GM12874 (cell line): ENCODE data around the gene GGACT.

Experiments
- TF ChIP-seq, protein P1 (sequence below): IDR thresholded peaks from 2 replicates; pipeline ENCODE4 v1.5.1; 2011; ENCODE audit warnings: low read depth, mild to moderate bottlenecking, control low read depth, low read length, moderate library complexity; ENCODE audit not compliant: insufficient read depth

The GGACT gene

DNA sequence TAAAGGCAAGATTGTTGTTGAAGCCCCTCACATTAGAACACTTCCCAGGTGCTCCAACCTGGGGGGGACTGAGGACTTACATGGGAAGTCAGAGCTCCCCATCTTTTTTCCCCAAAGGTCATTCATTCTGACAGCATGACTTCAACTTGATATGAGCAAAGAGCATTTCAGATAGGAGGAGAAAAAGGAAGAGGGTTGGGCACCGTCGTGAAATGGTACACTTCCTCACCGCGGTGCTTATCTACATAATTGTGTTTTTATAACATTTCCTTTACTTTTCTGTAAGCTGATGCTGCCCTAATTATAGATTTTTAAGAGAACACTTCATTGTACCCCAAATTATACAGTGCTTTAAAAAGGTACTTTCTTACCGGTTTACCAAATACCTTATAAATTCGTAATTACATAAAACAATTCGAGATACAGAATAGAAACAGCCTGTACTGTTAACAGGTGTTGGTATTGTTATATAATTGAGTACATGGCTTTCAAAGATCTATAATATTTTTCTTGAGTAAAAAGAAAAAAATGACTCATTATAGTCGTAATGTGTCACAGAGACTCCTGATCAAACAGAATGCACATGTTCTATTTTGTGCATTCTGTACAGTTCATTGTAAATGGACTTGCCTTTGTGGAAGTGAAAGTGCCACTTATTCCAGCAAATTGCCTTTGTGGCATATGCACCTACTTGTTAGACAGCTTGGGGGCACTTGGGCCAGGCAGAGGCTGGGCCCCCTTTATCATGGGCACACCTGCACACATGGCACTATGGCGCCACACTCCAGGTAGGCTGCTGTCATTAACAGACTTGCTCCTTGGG lies 81.8 kb downstream of the GGACT start:
- TF ChIP-seq, protein P1, sequence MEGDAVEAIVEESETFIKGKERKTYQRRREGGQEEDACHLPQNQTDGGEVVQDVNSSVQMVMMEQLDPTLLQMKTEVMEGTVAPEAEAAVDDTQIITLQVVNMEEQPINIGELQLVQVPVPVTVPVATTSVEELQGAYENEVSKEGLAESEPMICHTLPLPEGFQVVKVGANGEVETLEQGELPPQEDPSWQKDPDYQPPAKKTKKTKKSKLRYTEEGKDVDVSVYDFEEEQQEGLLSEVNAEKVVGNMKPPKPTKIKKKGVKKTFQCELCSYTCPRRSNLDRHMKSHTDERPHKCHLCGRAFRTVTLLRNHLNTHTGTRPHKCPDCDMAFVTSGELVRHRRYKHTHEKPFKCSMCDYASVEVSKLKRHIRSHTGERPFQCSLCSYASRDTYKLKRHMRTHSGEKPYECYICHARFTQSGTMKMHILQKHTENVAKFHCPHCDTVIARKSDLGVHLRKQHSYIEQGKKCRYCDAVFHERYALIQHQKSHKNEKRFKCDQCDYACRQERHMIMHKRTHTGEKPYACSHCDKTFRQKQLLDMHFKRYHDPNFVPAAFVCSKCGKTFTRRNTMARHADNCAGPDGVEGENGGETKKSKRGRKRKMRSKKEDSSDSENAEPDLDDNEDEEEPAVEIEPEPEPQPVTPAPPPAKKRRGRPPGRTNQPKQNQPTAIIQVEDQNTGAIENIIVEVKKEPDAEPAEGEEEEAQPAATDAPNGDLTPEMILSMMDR: no peak

GRCh38 chr13:100506154-100506553 lies 82.4 kb downstream of the GGACT start:
- TF ChIP-seq, protein P1: no peak

DNA sequence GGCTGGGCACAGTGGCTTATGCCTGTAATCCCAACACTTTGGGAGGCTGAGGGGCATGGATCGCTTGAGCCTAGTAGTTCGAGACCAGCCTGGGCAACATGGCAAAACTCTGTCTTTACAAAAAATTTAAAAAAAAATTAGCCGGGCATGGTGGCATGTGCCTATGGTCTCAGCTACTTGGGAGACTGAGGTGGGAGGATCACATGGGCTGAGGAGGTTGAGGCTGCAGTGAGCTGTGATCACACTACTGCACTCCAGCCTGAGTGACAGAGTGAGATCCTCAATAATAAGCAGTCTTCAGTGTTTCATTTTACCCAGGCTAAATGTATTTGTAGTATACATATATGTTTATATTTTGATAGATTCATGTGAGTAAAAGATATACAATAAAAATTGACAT lies 85.0 kb downstream of the GGACT start:
- TF ChIP-seq, protein P1: no peak

DNA sequence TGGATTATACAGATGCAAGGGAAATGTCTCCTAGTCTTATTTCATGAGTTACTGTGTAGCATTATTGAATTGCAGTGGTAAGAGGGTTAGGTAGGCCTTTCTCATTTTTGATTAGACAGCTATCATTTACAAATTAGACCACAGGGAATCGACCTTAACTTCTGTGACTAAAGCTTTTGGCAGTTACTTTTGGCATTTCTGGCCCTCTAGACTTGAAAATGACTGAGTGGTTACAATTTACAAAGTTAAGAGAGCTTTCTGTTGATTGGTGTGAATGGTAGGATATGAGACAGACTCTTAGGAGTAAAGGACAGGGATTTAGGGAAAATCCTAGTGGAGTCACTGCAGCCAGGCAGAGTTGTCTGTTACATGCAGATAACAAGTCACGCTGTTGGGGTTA lies 86.1 kb downstream of the GGACT start:
- TF ChIP-seq, protein P1: no peak

- TF ChIP-seq, protein P1: no peak
These were observed 91.2 kb downstream of the GGACT start for GRCh38 chr13:100497389-100497788.

DNA sequence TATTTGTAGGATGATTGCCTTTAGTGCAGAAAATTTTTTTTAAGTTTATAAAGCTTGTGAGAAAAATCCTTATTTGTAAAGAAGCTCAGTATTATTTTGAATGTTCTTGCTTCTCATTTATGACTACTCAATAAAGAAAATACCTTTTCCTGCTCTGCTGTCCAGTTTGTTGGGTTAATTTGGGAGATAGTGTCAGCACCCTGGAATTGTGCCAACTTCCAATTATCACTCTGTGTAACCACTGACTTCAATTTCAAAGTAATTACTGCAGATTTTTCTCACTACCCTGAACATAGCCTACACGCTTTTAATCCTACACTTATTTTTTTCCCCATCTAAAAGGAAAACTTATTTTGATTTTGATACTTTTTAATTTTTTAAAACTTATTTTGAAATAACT lies 93.1 kb downstream of the GGACT start:
- TF ChIP-seq, protein P1: no peak

DNA sequence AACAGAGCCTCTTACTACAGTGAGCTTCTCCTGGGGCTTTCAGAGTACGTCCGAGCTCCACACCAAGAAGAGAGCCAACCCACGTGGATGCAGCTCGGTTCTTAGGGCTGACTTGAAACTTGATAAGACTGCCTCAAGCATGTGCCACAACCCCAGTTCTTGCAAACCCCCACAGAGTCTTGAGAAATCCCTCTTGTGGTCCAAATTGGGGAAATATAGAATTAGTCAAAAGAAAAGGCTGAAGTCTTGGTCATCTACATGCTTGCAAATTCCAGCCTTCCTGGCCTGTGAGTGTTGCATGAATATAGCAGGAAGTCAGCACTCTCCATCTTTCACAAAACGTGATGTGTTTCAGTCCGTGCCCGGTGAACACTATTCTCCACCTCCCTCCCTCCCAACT lies 95.2 kb downstream of the GGACT start:
- TF ChIP-seq, protein P1: no peak
